ENCODE data around the gene EML6. TPM values are rescaled to one million over a fixed set of nuclear protein-coding genes. Genes with fewer than 3 reads are reported as not detected.

Gene EML6
- total and polyA plus RNA-seq, 2 of the 8 experiments (the other 6 are each of a cell fraction or from before 2014, with no cell fraction given) = 1.2 to 1.6 TPM

DNA sequence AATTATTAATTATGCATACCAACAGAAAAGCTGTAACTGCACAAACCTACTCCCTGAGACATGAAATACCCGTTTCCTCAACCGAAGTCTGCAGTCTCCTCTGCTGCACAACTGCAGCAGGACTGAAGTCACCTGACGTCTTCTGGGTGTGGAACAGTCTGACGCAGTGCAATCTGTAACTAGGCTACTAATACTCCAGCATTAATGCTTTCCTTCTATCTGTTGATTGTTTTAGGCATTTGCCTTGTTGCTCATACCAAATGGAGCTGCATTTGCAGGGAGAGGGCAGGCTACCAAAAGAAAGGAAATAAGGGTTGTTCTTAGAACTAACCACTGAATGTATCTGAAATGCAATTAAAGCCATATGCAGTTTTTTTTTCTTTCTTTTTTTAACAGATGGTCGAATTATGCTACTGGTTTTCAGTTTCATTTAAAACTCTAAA lies 286.7 kb downstream of the EML6 start:
- Histone ChIP-seq H3K23ac (ENCODE audit: insufficient read length) (no peak overlapping the region), H4K5ac (ENCODE audit: insufficient read length, low read depth, low read length) (no peak overlapping the region), H2BK5ac (ENCODE audit: low read depth, low read length) (no peak overlapping the region), H3K79me2 (ENCODE audit: control insufficient read depth in 1 of 2, insufficient read depth in 2 of 2, low read length in 2 of 2) (peaks cover 3 to 100% of the 10 kb centered on the region in 2 experiments; a peak in 3 of 4 replicates), H4K91ac (replicated peaks; ENCODE audit: insufficient read length, low read length) (no peak overlapping the region), H3K4me1 (replicated peaks in 1 of 4; ENCODE audit: control insufficient read depth in 3 of 4, insufficient read depth in 4 of 4, low read length in 3 of 4) (peaks cover 0 to 8% (median 3%) of the 10 kb centered on the region in 4 experiments; a peak in 2 of 7 replicates), H2BK20ac (ENCODE audit: low read length) (no peak overlapping the region), H4K20me1 (replicated peaks in 1 of 2; ENCODE audit: control insufficient read depth in 1 of 2, insufficient read depth in 2 of 2, low read length in 2 of 2) (peaks cover 11 to 18% of the 10 kb centered on the region in 2 experiments), H2BK15ac (ENCODE audit: low read length) (no peak overlapping the region), H3K79me1 (ENCODE audit: low read depth, low read length) (no peaks in the 10 kb centered on the region), H2AK5ac (ENCODE audit: low read depth, low read length) (no peak overlapping the region), H2AFZ (ENCODE audit: low read length) (no peak overlapping the region), H3K36me3 (ENCODE audit: control insufficient read depth in 2 of 4, insufficient read depth in 4 of 4, low read length in 3 of 4) (no peaks in the 10 kb centered on the region), H3K18ac (ENCODE audit: extremely low read depth, low read length) (no peak overlapping the region), H3K27me3 (replicated peaks in 1 of 4; ENCODE audit: control insufficient read depth in 3 of 4, extremely low read depth in 1 of 4, insufficient read depth in 3 of 4, low read length in 3 of 4) (no peaks in the 10 kb centered on the region), H3K56ac (replicated peaks; ENCODE audit: insufficient read length, low read depth, low read length) (no peak overlapping the region), H4K8ac (ENCODE audit: extremely low read depth, insufficient read depth, low read length) (no peak overlapping the region), H3K9me3 (ENCODE audit: insufficient read depth in 2 of 2, low read depth in 1 of 2, low read length in 1 of 2) (no peaks in the 10 kb centered on the region), H3K23me2 (ENCODE audit: low read depth, low read length) (no peaks in the 10 kb centered on the region), H3K14ac (ENCODE audit: insufficient read length) (no peak overlapping the region), H2BK120ac (replicated peaks; ENCODE audit: low read depth, low read length) (no peak overlapping the region), H3K4me2 (ENCODE audit: insufficient read depth in 1 of 2, low read depth in 2 of 2, low read length in 2 of 2) (peak overlapping the region in 1 of 2 experiments; percentile 33; a peak in 1 of 4 replicates), H3K4me3 (ENCODE audit: extremely low read depth in 1 of 4, insufficient read depth in 2 of 4, low read depth in 3 of 4, low read length in 4 of 4) (no peak overlapping the region), H2BK12ac (ENCODE audit: low read depth, low read length) (no peak overlapping the region), H3K9ac (replicated peaks in 1 of 4; ENCODE audit: extremely low read depth in 1 of 4, low read depth in 3 of 4, low read length in 3 of 4) (no peak overlapping the region), H3K4ac (replicated peaks; ENCODE audit: insufficient read length, low read depth, low read length) (no peak overlapping the region), H3K27ac (ENCODE audit: low read depth, low read length) (no peak overlapping the region)
- POLR2A ChIA-PET (ENCODE audit: partially characterized antibody) = no interaction called here
- TF ChIP-seq POLR2AphosphoS5 (IDR thresholded peaks at IDR 0.05; ENCODE audit: low read depth, low read length) = peak; percentile 22; the same call in 1 of the 2 replicates
- TF ChIP-seq SRF (IDR thresholded peaks at IDR 0.05; ENCODE audit: low read depth, low read length) = no peak
- no peak for TF ChIP-seq CTBP2 (IDR thresholded peaks at IDR 0.05; ENCODE audit: borderline replicate concordance, insufficient read depth, insufficient read length, low read length)
- DNase-seq (ENCODE audit: low read depth in 1 of 2, low spot score in 2 of 2) (no peak), FAIRE-seq (no peak)
- 78% methylated on average over 5 of the region's 5 CpGs; no CpG with 5 or more reads in 1 of the 2 experiments for WGBS, 2 experiments (ENCODE audit: extremely low coverage in 1 of 2, insufficient coverage in 1 of 2, insufficient read length in 1 of 2, insufficient replicate concordance in 2 of 2, low coverage in 1 of 2, low lambda C conversion rate in 2 of 2, missing lambda C conversion rate in 1 of 2)
- CTCF ChIA-PET (ENCODE audit: partially characterized antibody) = interaction anchor here (1.0 kb wide), 1 partner anchor 158 kb away, joined by 3 read pairs; no protein-coding TSS in a partner anchor
